Uterus (tissue), 4 donors: ENCODE results near the gene FBXO31. TPM values are rescaled to one million over a fixed set of nuclear protein-coding genes. Genes with fewer than 3 reads are reported as not detected.

Experiments used
- DNase-seq, 2 donors: peaks; one replicate each; pipeline ENCODE4 v3.0.0-alpha.2; 2019 to 2020
- H3K27ac ChIP-seq, 2 donors: fragments of 200-600 bp; sonication (generic); 1 replicate in 1 of 2; 2 replicates in 1 of 2; pipeline ENCODE4 v1.5.1; 2016 to 2018
- H3K27me3 ChIP-seq, 2 donors: fragments of 200-600 bp; sonication (generic); one replicate each; pipeline ENCODE4 v1.5.1; 2018 to 2019; ENCODE audit warnings: control low read depth in 1 of 2
- H3K36me3 ChIP-seq, 2 donors: fragments of 200-600 bp; sonication (generic); one replicate each; pipeline ENCODE4 v1.5.1; 2019; ENCODE audit warnings: control low read depth in 1 of 2
- H3K4me1 ChIP-seq, 2 donors: fragments of 200-600 bp; sonication (generic); one replicate each; pipeline ENCODE4 v1.5.1; 2018 to 2019; ENCODE audit warnings: control low read depth in 1 of 2
- H3K4me3 ChIP-seq, 2 donors: fragments of 200-600 bp; sonication (generic); 1 replicate in 1 of 2; 2 replicates in 1 of 2; pipeline ENCODE4 v1.5.1; 2018 to 2019; ENCODE audit warnings: mild to moderate bottlenecking in 1 of 2
- H3K9me3 ChIP-seq, 2 donors: fragments of 200-600 bp; sonication (generic); one replicate each; pipeline ENCODE4 v1.5.1; 2019; ENCODE audit warnings: control low read depth in 1 of 2
- POLR2A ChIP-seq, 2 donors: fragments of 450-650 bp; IDR thresholded peaks; one replicate each; pipeline ENCODE4 v1.6.1; 2016; ENCODE audit warnings: antibody characterized with exemption in 2 of 2, mild to moderate bottlenecking in 1 of 2, moderate library complexity in 1 of 2
- intact Hi-C: fragments of 100-400 bp; cut with DNase I; formaldehyde crosslinking; loops from one replicate; pipeline ENCODE4 v1.15.1; 2023; ENCODE audit warnings: low total_unique reads
- total RNA-seq, 4 donors: library from RNA; depleted of rRNA in 3 of 4; stranded (reverse); fragments of >200 nt in 3 of 4; gene quantifications; one replicate each; pipeline versions ENCODE4 v1.1.0 to v1.2.4, GENCODE V29; 2014 to 2023
- TF ChIP-seq, protein P1 (sequence below), 4 experiments: fragments of 200-600 bp in 2 of 4; fragments of 450-650 bp in 2 of 4; sonication (generic) in 2 of 4; IDR thresholded peaks; one replicate each; pipeline ENCODE4 v1.5.1; 2016 to 2019; ENCODE audit warnings: antibody characterized with exemption in 4 of 4, mild to moderate bottlenecking in 2 of 4, moderate library complexity in 1 of 4
- donor health status: DM: yes; HTN: yes; CAD: no.

The FBXO31 gene
- total RNA-seq, 4 donors from 2014 or later, result 35.2 to 309 (median 74.8) TPM

GRCh38 chr16:87297407-87297806 is 86.2 kb downstream of the FBXO31 start:
- no peak overlapping the region for H3K27ac ChIP-seq

GRCh38 chr16:87295661-87296531 is 87.7 kb downstream of the FBXO31 start:
- Histone ChIP-seq H3K27ac (no peak overlapping the region), H3K4me3 (no peak overlapping the region), H3K36me3 (no peaks in the 10 kb centered on the region), H3K27me3 (no peaks in the 10 kb centered on the region), H3K9me3 (no peaks in the 10 kb centered on the region), H3K4me1 (no peaks in the 10 kb centered on the region)
- no peak for DNase-seq
- intact Hi-C loops, result no loop called here
- TF ChIP-seq, protein P1, sequence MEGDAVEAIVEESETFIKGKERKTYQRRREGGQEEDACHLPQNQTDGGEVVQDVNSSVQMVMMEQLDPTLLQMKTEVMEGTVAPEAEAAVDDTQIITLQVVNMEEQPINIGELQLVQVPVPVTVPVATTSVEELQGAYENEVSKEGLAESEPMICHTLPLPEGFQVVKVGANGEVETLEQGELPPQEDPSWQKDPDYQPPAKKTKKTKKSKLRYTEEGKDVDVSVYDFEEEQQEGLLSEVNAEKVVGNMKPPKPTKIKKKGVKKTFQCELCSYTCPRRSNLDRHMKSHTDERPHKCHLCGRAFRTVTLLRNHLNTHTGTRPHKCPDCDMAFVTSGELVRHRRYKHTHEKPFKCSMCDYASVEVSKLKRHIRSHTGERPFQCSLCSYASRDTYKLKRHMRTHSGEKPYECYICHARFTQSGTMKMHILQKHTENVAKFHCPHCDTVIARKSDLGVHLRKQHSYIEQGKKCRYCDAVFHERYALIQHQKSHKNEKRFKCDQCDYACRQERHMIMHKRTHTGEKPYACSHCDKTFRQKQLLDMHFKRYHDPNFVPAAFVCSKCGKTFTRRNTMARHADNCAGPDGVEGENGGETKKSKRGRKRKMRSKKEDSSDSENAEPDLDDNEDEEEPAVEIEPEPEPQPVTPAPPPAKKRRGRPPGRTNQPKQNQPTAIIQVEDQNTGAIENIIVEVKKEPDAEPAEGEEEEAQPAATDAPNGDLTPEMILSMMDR (IDR thresholded peaks at IDR 0.05), result no peak
- TF ChIP-seq POLR2A (IDR thresholded peaks at IDR 0.05), result no peak

More at GRCh38 chr16:87297407-87297806, 86.2 kb downstream of the FBXO31 start:
- Histone ChIP-seq H3K9me3 (no peaks in the 10 kb centered on the region), H3K4me3 (no peak overlapping the region), H3K4me1 (no peaks in the 10 kb centered on the region), H3K27me3 (no peaks in the 10 kb centered on the region), H3K36me3 (no peaks in the 10 kb centered on the region)
- intact Hi-C loops, result no loop called here
- TF ChIP-seq, protein P1 (IDR thresholded peaks at IDR 0.05), result no peak
- TF ChIP-seq POLR2A (IDR thresholded peaks at IDR 0.05), result no peak
- no peak for DNase-seq

DNA sequence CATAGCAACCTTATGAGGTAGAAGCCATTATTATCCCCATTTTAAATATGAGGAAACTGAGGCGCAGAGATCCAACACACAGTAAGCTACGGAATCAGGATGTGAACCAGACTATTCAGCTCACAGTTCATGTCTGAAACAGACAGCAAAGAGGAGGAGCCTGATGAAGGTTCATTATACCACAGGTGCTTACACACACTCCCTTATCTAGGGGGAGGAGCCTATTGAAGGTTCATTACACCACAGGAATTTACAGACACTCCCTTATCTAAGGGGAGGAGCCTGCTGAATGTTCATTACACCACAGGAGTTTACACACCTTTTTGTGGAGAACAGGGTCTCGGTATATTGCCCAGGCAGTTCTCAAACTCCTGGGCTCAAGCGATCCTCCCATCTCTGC is 88.3 kb downstream of the FBXO31 start:
- no peak for DNase-seq
- Histone ChIP-seq H3K27me3 (no peaks in the 10 kb centered on the region), H3K4me1 (no peaks in the 10 kb centered on the region), H3K4me3 (no peak overlapping the region), H3K9me3 (no peaks in the 10 kb centered on the region), H3K27ac (no peak overlapping the region), H3K36me3 (no peaks in the 10 kb centered on the region)
- TF ChIP-seq POLR2A (IDR thresholded peaks at IDR 0.05), result no peak
- TF ChIP-seq, protein P1 (IDR thresholded peaks at IDR 0.05), result no peak
- intact Hi-C loops, result no loop called here

DNA sequence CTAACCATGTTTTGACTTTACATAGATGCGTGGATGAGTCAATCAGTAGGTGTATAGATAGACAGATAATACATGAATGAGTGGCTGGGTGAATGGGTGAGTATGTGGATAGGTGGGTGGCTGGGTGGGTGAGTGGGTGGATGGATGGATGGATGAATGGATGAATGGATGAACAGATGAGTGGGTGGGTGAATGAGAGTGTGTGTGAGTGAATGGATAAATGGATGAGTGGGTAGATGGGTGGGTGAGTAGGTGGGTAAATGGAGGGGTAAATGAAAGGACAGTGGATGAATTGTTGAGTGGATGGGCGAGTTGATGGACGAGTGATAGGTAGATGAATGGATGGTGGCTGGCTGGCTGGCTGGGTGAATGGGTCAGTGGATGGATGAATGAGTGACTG is 89.6 kb downstream of the FBXO31 start:
- H3K4me1 ChIP-seq, result no peaks in the 10 kb centered on the region
- DNase-seq, result no peak
- no peak for TF ChIP-seq POLR2A (IDR thresholded peaks at IDR 0.05)
- TF ChIP-seq, protein P1 (IDR thresholded peaks at IDR 0.05), result no peak
- H3K36me3 ChIP-seq, result no peaks in the 10 kb centered on the region
- intact Hi-C loops, result no loop called here
- no peak overlapping the region for H3K27ac ChIP-seq
- H3K4me3 ChIP-seq, result no peak overlapping the region
- H3K27me3 ChIP-seq, result no peaks in the 10 kb centered on the region
- H3K9me3 ChIP-seq, result no peaks in the 10 kb centered on the region

- TF ChIP-seq, protein P1 (IDR thresholded peaks at IDR 0.05), result no peak
- TF ChIP-seq POLR2A (IDR thresholded peaks at IDR 0.05), result no peak
- Histone ChIP-seq H3K27ac (no peak overlapping the region), H3K4me3 (no peak overlapping the region), H3K4me1 (no peaks in the 10 kb centered on the region), H3K36me3 (no peaks in the 10 kb centered on the region), H3K27me3 (no peaks in the 10 kb centered on the region), H3K9me3 (no peaks in the 10 kb centered on the region)
- intact Hi-C loops, result no loop called here
- DNase-seq, result no peak
Measured at GRCh38 chr16:87291944-87292343, 91.6 kb downstream of the FBXO31 start.
